Stimulated activated naive CD8-positive, alpha-beta T cell treated with anti-CD3 and anti-CD28 coated beads, Interleukin-15, amount 100 ng/mL, for 72 hours (primary cell): ENCODE results near the gene THBS2.
"Not testable (repeated sequence)": the region's sequence is repeated elsewhere in the genome, so short reads cannot be mapped to it uniquely, and the experiment has no call there.

Experiments
- ATAC-seq: fragments of 150-1000 bp; cut with Tn5 transposase; 2 replicates; pipeline ENCODE4 v1.10.0; 2021; ENCODE audit warnings: mild to moderate bottlenecking, moderate library complexity
- DNase-seq, 2 donors: peaks; one replicate each; pipeline ENCODE4 v3.0.0; 2021 to 2022
- H3K27ac Mint-ChIP-seq, 2 donors: one replicate each; pipeline ENCODE4 v1.8.0; 2022; ENCODE audit warnings: mild to moderate bottlenecking in 2 of 2, mixed read lengths in 2 of 2, moderate library complexity in 2 of 2
- H3K27me3 Mint-ChIP-seq: one replicate; pipeline ENCODE4 v1.8.0; 2022; ENCODE audit warnings: mixed read lengths
- H3K4me1 Mint-ChIP-seq: one replicate; pipeline ENCODE4 v1.8.0; 2022; ENCODE audit warnings: mild to moderate bottlenecking, mixed read lengths
- H3K4me3 Mint-ChIP-seq, 2 donors: one replicate each; pipeline ENCODE4 v1.8.0; 2022; ENCODE audit warnings: mild to moderate bottlenecking in 2 of 2, mixed read lengths in 2 of 2, moderate library complexity in 1 of 2
- H3K9me3 Mint-ChIP-seq, 2 donors: one replicate each; pipeline ENCODE4 v1.8.0; 2022; ENCODE audit warnings: mixed read lengths in 2 of 2

THBS2 gene

DNA sequence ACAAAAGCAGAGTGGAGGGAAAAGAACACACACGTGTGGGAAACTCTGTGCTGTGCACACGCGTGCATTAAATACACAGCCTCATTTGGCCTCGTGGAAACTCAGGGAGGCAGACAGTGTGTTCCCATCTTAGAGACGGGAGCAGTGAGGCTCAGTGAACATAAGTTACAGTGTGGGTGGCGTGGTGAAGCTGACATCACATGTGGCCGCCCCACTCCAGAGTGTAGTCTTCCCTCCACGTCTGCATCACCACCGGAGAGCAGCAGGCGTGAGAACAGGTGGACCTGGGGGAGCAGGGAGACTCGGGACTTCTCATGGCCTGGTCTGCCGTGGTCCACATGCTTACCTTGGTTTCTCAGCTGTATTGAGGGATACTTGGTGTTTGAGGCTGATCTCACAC lies 51.7 kb downstream of the THBS2 start:
- ATAC-seq (peak; percentile 20), DNase-seq (no peak)
- Mint-ChIP-seq H3K27me3 (no peaks in the 10 kb centered on the region), H3K4me3 (no peak overlapping the region), H3K27ac (no peak overlapping the region), H3K4me1 (no peaks in the 10 kb centered on the region), H3K9me3 (peaks cover 6 to 7% of the 10 kb centered on the region in 2 donors)

- H3K9me3 Mint-ChIP-seq, result no peaks in the 10 kb centered on the region
- H3K4me3 Mint-ChIP-seq, result no peak overlapping the region
- DNase-seq (no peak), ATAC-seq (no peak)
- no peak overlapping the region for H3K27ac Mint-ChIP-seq
- H3K27me3 Mint-ChIP-seq, result no peaks in the 10 kb centered on the region
- no peaks in the 10 kb centered on the region for H3K4me1 Mint-ChIP-seq
Measured at GRCh38 chr6:169200893-169201514, 52.6 kb downstream of the THBS2 start.

GRCh38 chr6:169199625-169200335 lies 53.9 kb downstream of the THBS2 start:
- peaks cover 0 to 5% of the 10 kb centered on the region in 2 donors for H3K9me3 Mint-ChIP-seq
- ATAC-seq (no peak), DNase-seq (no peak)
- H3K4me3 Mint-ChIP-seq, result no peak overlapping the region
- H3K27ac Mint-ChIP-seq, result no peak overlapping the region
- H3K27me3 Mint-ChIP-seq, result peaks cover 3% of the 10 kb centered on the region
- no peaks in the 10 kb centered on the region for H3K4me1 Mint-ChIP-seq

DNA sequence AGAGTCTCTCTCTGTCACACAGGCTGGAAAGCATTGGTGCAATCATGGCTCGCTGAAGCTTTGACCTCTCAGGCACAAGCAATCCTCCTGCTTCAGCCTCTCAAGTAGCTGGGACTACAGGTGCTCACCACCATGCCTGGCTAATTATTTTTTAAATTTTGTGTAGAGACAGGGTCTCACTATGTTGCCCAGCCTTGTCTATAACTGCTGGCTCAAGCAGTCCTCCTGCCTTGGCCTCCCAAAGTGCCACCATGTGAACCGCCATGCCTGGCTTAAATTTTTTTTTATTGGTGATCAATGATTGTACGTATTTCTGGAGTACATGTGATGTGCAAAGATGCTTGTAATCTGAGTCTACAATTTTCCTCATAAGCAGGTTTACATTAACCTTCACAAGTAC lies 54.8 kb downstream of the THBS2 start:
- Mint-ChIP-seq H3K4me3 (no peak overlapping the region), H3K9me3 (peaks cover 0 to 9% of the 10 kb centered on the region in 2 donors), H3K27me3 (peaks cover 8% of the 10 kb centered on the region), H3K4me1 (no peaks in the 10 kb centered on the region), H3K27ac (no peak overlapping the region)
- DNase-seq (no peak), ATAC-seq (no peak)

- H3K9me3 Mint-ChIP-seq, DNase-seq, H3K4me1 Mint-ChIP-seq, H3K27ac Mint-ChIP-seq, H3K4me3 Mint-ChIP-seq, ATAC-seq: not testable (repeated sequence)
- peaks cover 16% of the 10 kb centered on the region for H3K27me3 Mint-ChIP-seq
Measured at GRCh38 chr6:169197929-169198328, 55.7 kb downstream of the THBS2 start.

DNA sequence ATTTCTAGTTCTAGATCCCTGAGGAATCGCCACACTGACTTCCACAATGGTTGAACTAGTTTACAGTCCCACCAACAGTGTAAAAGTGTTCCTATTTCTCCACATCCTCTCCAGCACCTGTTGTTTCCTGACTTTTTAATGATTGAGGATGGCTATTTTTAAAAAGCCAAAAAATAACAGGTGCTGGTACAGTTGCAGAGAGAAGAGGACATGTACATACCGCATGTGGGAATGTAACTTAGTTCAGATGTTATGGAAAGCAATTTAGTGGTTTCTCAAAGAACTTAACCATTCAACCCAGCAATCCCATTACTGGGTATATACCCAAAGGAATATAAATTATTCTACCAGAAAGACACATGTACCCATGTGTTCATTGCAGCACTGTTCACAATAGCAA lies 57.4 kb downstream of the THBS2 start:
- not testable (repeated sequence) for H3K4me1 Mint-ChIP-seq, H3K27ac Mint-ChIP-seq, DNase-seq, H3K4me3 Mint-ChIP-seq, H3K9me3 Mint-ChIP-seq, ATAC-seq
- peaks cover 26% of the 10 kb centered on the region for H3K27me3 Mint-ChIP-seq

- no peak for ATAC-seq
- Mint-ChIP-seq H3K27me3 (peaks cover 26% of the 10 kb centered on the region), H3K27ac (no peak overlapping the region), H3K9me3 (peaks cover 0 to 9% of the 10 kb centered on the region in 2 donors), H3K4me3 (no peak overlapping the region), H3K4me1 (no peaks in the 10 kb centered on the region)
- DNase-seq, result no peak
Measured at GRCh38 chr6:169194737-169195136, 58.9 kb downstream of the THBS2 start.

GRCh38 chr6:169190970-169191369 lies 62.7 kb downstream of the THBS2 start:
- H3K27ac Mint-ChIP-seq, result no peak overlapping the region
- no peak for DNase-seq
- H3K4me3 Mint-ChIP-seq, result no peak overlapping the region
- H3K4me1 Mint-ChIP-seq, result peaks cover 7% of the 10 kb centered on the region
- no peak for ATAC-seq
- H3K9me3 Mint-ChIP-seq, result peaks cover 0 to 9% of the 10 kb centered on the region in 2 donors
- peaks cover 26% of the 10 kb centered on the region for H3K27me3 Mint-ChIP-seq

DNA sequence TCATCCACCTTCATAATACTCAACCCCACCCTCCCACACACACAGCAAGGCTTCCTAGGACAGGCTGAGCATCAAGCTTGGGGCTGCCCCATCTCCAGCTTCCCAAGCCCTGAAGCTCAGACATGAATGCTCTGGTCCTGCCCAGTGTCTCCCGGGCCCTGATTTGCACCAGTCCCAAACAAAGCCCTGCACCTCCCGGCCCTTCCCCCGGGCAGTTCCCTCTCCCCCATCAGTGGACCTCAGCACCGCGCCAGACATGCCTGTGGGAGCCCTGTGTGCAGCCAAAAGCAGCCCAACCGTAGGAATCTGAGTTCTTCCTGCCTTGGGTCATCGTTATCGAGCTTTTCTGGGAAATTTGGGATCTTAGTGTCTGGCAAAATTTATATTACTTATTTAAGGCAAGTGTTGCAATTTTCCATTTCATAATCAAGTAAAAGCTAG lies 63.5 kb downstream of the THBS2 start:
- no peak overlapping the region for H3K27ac Mint-ChIP-seq
- DNase-seq (no peak), ATAC-seq (no peak)
- no peak overlapping the region for H3K4me3 Mint-ChIP-seq
- peaks cover 26% of the 10 kb centered on the region for H3K27me3 Mint-ChIP-seq
- peaks cover 7% of the 10 kb centered on the region for H3K4me1 Mint-ChIP-seq
- H3K9me3 Mint-ChIP-seq, result peaks cover 0 to 8% of the 10 kb centered on the region in 2 donors

DNA sequence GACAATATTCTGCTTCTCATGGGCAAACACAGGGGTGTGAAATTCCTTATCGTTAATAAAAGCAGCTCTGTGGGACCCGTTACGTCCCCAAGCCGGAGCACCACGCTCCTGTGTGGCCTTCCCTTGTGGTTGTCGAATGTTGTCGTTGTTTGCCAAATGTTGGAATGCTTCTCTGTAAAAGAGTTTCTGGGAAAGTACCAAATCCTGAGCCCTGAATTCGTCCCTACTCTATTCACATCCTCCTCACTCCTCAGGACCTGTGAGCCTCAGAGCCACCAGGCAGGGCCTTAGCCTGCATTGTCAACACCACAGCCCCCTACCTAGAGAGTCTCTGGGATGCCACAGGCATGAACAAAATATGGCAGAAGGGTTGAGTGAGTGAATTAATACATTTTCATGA lies 64.0 kb downstream of the THBS2 start:
- ATAC-seq (no peak), DNase-seq (no peak)
- Mint-ChIP-seq H3K27ac (no peak overlapping the region), H3K9me3 (peaks cover 0 to 3% of the 10 kb centered on the region in 2 donors), H3K4me1 (peaks cover 7% of the 10 kb centered on the region), H3K27me3 (peaks cover 23% of the 10 kb centered on the region), H3K4me3 (no peak overlapping the region)

DNA sequence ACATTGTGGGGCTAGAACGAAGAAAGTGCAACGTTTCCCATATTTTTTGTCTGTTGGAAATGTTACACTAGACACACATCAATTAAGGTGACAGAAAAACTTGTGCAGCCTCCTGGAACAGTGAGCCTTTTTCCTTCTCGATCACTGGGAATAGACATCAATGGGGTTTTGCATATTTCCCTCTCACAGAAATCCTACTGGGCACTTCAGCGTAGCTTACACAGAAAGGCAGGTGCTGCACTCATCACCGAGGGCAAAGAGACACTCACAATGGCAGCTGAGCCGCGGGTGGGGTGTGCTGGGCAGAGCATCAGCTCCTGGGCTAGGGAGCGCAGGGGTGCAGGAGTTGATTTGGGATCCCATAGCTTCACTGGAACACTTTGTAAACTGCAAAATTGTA lies 64.5 kb downstream of the THBS2 start:
- H3K4me1 Mint-ChIP-seq, result peaks cover 7% of the 10 kb centered on the region
- DNase-seq (no peak), ATAC-seq (no peak)
- peaks cover 19% of the 10 kb centered on the region for H3K27me3 Mint-ChIP-seq
- H3K9me3 Mint-ChIP-seq, result no peaks in the 10 kb centered on the region
- H3K27ac Mint-ChIP-seq, result no peak overlapping the region
- H3K4me3 Mint-ChIP-seq, result no peak overlapping the region

DNA sequence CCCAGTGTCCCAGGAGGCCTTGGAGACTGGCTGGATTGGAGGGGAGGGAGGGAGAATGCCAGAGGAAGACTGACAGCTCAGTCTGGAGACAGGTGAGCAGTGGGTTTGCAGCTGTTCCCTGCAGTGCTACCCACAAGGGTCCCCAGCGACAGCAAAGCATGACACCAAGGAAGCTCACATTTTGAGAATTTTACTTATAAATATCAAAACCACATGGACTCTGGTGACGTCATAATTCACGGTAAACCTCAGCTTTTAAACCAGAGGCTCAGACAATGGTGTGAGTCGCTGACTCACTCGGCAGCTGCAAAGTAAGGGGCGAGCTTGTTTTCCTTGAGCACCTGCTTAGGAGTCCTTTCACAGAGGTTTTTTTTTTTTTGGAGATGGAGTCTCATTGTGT lies 65.2 kb downstream of the THBS2 start:
- ATAC-seq, result peak; percentile 62
- no peak for DNase-seq
- H3K9me3 Mint-ChIP-seq, result no peaks in the 10 kb centered on the region
- no peak overlapping the region for H3K4me3 Mint-ChIP-seq
- H3K27ac Mint-ChIP-seq, result peak overlapping the region in 1 of 2 donors; percentile 19
- H3K4me1 Mint-ChIP-seq, result peaks cover 7% of the 10 kb centered on the region
- H3K27me3 Mint-ChIP-seq, result peaks cover 16% of the 10 kb centered on the region

DNA sequence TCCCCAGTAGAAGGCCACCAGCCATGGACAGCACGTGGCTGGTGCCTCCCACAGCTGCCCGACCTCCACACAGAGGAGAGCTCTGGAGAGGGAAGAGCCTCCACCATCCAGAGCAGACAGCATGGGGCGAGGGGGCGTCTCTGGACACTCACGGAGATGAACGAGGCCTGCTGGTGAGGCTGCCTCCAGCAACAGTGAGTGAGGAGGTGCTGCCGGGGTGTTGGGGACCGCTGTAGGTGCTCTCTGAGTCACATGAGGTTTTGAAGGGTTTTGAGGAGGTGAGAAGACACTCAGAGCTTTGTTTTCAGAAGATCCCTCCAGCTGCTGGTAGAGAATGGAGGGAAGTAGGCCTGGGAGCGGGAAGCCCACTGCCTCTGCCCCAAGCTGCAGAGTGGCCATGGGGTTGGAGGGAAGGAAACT lies 65.6 kb downstream of the THBS2 start:
- peak; percentile 59 for ATAC-seq
- H3K4me3 Mint-ChIP-seq, result no peak overlapping the region

DNA sequence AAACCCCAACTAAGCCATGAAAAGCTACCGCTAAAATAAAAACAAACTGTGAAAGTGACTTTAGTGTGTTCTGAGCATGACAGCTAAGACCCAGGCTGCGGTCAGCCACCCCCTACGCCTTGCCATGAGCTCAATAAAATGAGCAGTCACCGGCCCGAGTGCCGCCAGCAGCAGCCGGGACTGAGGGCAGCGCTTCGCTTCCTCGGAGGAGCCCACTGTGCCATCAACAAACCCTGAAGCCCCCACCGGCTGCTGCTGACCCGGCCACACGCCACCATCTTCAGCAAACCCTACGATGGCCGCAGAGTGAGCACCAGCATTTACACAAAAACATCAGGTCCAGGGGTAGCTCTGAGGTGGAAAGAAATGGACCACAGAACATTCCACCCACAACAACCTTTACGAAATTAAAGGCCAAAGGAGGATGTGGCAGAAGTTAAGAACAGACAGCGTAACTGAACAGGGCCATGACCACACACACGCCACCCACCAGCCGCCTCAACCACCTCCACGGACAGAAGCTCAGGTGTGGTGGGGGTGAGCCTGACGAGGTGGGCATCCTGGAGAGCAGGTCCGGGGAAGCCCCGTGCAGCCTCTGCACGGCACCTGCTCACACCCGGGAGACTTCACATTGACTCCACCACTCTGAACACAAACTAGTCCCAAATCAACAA lies 67.0 kb downstream of the THBS2 start:
- Mint-ChIP-seq H3K9me3 (no peaks in the 10 kb centered on the region), H3K27me3 (peaks cover 3% of the 10 kb centered on the region), H3K4me3 (no peak overlapping the region), H3K27ac (peak overlapping the region in 1 of 2 donors; percentile 54), H3K4me1 (peaks cover 7% of the 10 kb centered on the region)
- DNase-seq (no peak), ATAC-seq (no peak)

More for the DNA sequence above, 65.6 kb downstream of the THBS2 start:
- Mint-ChIP-seq H3K27me3 (peaks cover 12% of the 10 kb centered on the region), H3K27ac (no peak overlapping the region), H3K4me1 (peaks cover 7% of the 10 kb centered on the region), H3K9me3 (no peaks in the 10 kb centered on the region)
- DNase-seq, result no peak

DNA sequence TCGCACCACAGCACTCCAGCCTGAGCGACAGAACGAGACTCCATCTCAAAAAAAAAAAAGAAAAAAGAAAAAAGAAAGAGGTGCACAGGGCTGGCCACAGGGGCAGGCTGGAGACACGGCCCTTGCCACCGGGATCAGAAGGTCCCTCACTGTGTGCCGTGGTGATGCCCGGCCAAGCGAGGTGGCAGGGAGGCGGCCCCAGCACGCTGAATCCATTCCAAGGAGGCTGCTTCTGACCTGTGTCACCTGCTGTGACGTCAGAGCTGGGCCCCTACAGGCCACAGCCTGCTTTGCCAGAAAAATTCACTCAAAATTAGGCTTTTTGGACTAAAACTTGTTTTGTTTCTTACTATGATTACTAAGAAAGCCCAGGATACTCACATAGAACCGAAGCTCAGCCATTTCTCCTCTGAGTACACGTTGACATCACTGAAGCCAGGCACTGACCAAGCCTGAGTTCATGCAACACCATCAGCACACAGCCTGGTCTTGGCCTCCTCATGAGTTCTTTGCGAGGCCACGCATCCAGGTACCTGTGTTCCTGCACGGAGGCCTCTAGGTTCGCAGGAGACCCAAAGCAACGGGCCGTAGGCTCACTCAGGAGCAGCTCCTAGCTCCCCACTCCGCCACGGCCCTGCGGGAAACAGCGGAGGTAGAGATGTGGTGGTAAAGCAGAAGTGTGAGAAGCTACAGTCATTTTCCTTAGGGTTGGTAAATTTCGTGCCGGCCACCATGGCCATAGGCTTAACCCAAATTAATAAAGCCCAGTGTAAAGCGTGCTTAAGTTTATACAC lies 67.8 kb downstream of the THBS2 start:
- Mint-ChIP-seq H3K4me3 (no peak overlapping the region), H3K4me1 (peaks cover 7% of the 10 kb centered on the region), H3K27me3 (no peaks in the 10 kb centered on the region), H3K9me3 (no peaks in the 10 kb centered on the region), H3K27ac (no peak overlapping the region)
- DNase-seq (no peak), ATAC-seq (no peak)
